Caki2 (cell line): ENCODE data around the gene AGO3. TPM values are rescaled to one million over a fixed set of nuclear protein-coding genes. Genes with fewer than 3 reads are reported as not detected.

Experiments used
- DNase-seq: peaks from one replicate; pipeline ENCODE4 v3.0.0-alpha.2; 2015; ENCODE audit warnings: low read depth
- in situ Hi-C: cut with HindIII; loops from 2 replicates; pipeline ENCODE4 v1.10.0; 2016; ENCODE audit warnings: low sequenced_read_pairs, low pct_unique_long_range_greater_than_20kb, mixed read lengths
- total RNA-seq: library from RNA; depleted of rRNA; stranded (reverse); fragments of >200 nt; shearing (Covaris generic); gene quantifications from 2 replicates; pipeline ENCODE4 v1.2.3, GENCODE V29; 2014; ENCODE audit warnings: low replicate concordance

Gene AGO3
- total RNA-seq, 1 experiment from 2014 or later: 7.6 TPM

DNA sequence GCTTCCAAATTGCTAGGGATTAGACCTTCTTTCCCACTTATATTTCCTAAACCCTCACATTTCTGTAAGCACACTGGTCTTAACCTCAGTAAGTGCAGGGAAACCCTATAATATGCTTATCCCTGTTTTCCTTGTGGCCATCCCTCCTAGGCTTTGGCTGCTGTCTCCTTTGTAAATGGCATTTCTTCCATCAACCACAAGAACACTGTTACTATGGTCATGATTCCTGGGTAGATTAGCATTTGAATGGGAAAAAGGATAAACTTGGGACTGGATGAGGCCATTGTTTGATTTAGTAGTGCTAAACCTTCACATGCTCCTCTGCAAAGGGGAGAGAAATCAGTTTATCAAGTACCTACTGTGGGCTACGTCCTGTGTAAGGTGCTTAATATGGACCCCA lies 16.2 kb upstream of the AGO3 start:
- in situ Hi-C loops: no loop called here
- no peak for DNase-seq

DNA sequence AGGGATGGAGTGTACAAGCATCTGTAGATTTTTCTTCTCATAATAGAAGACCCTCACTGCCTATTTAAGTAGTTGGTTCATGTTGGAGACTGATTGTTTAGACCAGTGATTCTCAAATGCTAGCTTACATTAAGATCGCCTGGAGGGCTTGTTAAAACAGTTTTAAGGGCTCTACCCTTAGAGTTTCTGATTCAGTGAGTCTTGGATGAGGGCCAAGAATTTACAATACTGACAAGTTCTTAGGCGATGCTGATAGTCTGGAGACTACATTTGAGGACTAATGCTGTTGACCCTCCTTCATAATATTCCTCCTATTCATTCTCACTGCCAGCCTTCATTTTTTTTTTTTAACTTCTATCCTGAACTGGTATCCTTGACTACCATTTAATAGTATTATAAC lies 15.2 kb upstream of the AGO3 start:
- in situ Hi-C loops: no loop called here

DNA sequence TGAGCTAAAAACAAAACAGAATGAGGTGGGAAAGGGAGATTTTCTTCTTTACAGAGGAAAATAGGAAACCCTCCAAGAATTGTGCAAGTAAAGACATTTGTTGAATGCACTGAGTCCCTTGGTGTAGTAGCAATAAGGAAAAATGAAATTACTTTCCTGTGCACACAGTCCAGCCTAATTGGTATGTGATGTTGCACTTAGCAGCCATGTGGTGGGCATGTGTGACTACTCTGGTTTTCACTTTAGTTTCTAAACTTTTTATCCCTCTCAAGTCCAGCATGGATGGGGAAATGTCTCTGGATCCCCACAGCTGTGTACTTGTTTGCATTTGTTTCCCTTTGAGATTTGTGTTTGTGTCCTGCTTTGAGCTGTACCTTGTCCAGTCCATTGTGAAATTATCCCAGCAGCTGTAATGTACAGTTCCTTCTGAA lies 7.1 kb upstream of the AGO3 start:
- DNase-seq: no peak
- in situ Hi-C loops: no loop called here

More for the DNA sequence above, 15.2 kb upstream of the AGO3 start:
- no peak for DNase-seq

DNA sequence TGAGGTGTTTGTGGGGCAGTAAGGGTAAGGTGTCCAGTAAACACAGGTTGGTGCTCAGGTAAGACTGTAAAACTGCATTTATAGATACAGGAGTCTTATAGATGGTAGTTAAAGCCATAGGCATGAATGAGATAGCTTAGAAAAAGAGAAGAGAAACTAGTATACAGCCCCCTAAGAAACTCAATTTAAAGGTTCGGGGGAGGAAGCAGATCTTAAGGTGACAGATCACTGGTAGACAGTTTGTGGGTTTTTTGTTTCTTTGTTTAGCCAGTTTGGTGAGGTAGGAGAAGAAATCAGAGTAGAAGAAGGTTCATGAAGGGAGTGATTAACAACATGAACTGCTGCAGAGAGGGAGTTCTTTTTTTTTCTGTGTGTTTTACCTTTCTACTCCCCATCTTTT lies 6.1 kb upstream of the AGO3 start:
- no peak for DNase-seq
- in situ Hi-C loops: no loop called here

DNA sequence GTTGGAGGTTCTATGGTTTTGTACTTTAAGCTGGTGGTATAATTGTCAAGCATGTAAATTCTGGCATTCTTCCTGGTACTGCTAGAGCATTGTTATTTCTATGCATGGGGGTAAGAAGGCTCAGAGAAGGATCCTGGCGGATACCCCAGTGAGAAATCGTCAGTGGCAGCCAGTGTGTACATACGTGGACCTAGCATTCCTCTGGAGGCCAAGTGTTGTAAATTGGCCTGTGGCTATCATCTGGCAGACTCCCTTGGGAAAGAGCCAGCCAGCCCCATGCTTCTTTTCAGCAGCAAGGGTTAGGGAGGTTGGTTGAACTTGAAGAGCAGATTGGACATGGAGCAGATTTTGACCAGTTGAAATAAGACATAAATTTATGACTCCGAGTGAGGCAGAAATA lies 5.2 kb upstream of the AGO3 start:
- in situ Hi-C loops: no loop called here
- no peak for DNase-seq

DNA sequence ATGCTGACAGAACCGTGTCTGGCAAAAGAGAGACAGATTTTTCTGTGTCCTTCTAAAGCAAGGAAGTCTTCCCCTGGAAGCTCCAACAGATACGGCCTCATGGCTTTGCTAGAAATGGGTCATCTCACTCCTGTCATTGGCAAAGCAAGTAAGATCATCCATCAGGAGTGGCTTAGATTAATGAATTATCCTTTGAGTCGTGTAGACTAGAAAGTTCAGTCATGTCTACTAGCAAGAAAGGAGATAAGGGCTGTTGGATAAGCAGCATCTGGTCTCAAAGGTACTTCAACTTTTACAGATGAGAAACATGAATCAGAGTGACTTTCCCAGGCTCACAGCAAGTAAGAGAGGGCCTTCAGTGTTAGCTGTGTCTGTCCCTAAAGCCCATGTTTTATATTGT lies 3.4 kb upstream of the AGO3 start:
- in situ Hi-C loops: no loop called here
- no peak for DNase-seq

DNA sequence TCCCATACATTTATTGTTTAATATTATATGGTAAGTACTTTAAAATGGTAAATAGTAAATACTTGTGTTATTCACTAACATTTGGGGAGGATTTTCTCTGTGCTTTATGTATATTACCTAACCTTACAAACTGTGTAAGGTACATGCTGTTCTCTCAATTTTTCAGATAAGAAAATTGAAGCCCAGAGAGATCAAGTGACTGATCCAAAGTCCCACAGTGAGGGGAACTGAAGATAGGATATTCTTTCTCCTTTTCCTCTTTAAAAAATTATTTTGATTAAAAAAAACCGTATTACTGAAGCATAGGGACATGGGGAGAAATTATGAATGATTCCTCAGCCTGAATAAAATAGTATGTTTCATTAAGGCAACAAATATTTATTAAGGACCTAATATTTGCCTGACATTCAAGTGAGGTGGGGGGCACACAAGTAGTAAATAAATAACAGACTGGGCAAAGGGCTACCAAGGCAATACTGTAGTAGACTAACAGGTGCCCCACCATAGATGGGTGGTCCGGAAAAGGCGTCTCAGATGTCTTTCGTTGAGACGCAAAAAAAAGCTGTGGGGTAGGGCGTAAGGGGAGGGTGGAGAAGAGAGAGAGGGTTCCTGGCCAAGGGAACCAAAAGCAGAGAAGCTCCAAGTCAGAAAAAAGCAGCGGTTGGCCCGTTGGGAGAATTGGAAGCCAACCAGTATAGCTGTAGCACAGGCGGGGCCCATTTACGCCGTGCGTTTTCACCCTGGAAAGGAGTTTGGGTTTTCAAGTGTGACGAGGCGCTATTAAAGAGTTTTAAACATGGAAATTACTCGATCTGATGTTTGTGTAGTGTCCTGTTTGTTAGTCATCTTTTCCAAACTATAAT lies 944 bp upstream of the AGO3 start:
- DNase-seq: no peak
- in situ Hi-C loops: no loop called here

DNA sequence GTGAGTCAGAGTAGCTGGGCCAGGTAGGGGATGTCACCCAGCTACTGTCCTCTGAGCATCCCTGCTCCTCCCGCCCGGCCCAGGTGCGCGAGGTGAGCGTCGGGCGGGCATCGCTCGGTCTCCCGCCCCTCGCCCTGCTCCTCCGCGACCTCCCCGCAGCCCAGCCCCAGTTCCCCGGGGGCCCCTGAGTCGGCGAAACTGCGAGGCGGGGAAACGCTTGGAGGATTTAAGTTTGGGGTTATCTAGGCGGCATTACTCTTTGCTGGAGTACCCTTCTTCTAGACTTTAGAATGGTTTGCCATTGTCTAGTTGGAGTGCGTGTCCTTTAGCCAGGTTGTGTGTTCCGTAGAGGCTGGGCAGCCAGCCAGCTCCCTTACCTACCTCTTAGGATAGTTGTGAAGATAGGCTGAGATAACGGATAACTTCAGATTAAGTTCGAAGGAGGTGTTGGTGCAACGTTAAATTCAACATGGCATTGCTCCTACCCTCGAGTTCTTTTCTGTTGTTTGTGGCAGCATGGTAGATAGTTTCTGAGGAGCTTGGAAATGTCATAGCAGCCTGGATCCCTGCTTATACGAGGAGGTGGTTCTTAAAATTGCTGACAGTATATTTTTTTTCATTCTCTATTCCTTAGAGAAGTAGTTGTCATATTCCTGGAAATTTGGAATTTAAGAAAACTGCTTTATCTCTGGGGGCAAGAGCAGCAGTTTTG lies 697 bp downstream of the AGO3 start:
- in situ Hi-C loops: no loop called here
- peak; percentile 30 for DNase-seq

DNA sequence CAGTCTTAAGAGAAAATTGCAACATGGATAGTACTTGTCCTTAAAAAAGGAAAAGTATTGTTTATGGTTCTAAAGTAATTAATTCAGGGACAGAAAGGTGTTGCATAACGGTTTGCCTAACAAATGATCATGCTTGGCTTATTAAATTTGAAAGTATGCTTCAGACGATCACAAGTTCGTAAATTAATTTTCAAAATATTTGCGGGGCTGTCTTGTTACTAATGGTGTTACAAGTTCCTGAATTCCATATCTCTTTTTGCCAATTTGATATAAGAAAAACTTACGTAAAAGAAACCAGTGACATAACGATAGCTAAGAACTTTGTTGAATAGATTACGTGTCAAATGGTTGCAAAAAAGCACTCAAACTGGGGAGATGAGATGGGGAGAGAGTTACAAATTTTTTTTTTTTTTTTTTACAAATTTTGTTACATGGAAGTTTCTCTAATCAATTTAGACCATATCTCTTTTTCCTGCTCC lies 1.3 kb downstream of the AGO3 start:
- DNase-seq: no peak
- in situ Hi-C loops: no loop called here

DNA sequence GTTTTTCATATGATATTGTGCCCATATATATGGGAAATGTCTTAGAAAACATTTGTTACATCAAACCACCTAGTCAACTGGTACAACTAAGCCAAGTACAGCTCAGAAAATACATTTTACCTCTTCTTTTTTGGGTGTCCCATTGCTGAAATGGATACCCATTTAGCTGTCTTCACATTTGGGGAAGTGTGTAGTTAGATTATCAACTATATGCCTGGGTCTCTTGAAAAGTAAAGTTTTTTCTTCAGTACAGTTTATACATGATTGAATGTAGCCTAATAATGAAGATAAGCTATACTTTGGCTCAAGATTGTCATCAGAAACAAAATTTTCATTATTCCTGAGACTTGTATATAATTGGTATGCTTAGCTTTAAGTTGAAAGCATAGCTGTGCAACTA lies 2.0 kb downstream of the AGO3 start:
- in situ Hi-C loops: no loop called here
- DNase-seq: no peak

DNA sequence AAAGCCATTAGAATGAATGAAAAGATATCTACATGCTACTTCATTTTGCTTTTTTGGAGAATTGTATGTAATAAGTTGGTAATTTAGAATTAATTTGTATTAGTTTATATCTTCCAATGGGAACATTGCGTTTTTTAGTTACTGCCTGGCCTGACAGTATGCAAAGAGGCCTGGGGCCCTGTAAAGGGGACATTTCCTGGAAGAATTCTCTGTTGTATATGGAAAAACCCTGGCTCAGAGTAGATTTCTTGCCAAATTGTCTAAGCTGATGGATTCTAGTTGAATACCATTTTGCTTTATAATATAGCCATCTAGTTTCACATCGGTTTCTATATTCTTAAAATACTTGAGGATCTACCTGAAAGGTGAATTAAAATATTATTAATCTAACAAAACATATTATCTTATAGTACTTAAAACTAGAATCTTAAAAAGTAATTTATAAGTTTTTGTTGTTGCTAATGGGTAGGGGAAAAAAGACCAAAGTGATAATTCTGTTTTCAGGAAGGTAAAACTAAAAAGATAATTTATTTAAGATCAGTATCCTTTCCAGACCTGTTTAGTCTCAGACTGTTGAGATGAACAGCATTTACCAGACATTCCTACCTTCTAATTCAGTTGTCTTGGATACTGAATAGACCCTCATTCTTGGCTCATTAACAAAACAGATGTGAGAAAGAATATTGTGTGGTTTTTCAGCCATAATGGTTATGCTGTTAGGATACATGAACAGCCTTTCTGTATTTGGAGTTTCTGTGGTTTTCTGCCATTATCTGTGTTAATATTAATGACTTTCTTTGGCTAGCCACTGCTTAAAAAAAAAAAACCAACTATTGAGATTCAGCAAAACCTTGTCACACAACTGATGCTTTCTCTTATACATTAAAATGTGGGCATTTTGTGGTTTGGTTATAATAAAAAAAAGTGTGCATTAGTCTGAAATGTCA lies 4.8 kb downstream of the AGO3 start:
- in situ Hi-C loops: no loop called here
- no peak for DNase-seq

DNA sequence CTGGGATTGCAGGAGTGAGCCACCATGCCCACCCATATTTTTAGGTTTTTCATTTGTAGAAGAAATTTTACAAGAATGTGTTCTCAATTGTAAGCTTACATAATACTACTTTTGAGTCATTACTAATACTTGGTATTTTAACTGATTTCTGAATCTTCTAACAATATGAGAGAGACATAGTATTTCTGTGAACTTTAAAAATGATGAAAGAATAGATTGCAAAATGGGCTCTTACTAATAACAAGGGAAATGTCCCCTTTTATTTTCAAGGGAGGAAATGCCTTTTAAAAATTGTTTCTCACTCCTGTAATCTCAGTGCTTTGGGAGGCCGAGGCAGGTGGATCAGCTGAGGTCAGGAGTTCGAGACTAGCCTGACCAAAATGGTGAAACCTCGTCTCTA lies 5.9 kb downstream of the AGO3 start:
- DNase-seq: no peak
- in situ Hi-C loops: no loop called here

DNA sequence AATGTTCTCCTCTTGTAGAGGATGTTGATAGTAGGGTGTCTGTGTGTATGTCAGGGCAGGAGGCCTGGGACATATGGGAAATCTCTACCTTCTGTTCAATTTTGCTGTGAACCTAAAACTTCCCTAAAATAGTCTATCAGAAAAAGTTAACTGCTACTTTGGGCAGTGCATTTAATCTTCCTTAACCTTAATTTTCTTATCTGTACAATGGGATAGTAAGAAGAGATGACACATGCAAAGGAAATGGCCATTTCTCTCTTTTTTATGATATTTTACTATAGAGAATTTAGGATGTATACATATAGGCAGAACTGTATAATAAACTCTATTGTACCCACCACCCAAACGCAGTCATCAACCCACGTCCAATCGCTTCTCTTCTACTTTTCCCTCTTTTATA lies 8.6 kb downstream of the AGO3 start:
- in situ Hi-C loops: no loop called here

DNA sequence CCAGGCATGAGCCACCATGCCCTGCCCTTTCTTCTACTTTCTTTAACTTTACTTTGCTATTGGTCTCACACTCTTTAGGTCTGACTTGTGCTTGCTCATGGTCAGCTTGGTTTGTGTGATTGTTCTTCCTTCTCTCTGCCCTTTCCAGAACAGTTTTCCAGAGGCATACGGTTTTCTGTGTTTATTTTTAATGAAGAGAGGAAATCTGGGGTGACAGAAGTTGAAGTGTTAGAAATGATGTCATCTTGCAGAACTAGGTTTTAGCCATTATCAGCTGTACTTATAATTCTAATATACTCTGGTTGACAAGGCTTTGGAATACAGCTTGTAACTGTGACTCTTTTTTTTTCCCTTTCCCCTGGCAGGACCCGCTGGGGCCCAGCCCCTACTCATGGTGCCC lies 14.4 kb downstream of the AGO3 start:
- DNase-seq: no peak
- in situ Hi-C loops: no loop called here

More for the DNA sequence above, 8.6 kb downstream of the AGO3 start:
- DNase-seq: no peak

DNA sequence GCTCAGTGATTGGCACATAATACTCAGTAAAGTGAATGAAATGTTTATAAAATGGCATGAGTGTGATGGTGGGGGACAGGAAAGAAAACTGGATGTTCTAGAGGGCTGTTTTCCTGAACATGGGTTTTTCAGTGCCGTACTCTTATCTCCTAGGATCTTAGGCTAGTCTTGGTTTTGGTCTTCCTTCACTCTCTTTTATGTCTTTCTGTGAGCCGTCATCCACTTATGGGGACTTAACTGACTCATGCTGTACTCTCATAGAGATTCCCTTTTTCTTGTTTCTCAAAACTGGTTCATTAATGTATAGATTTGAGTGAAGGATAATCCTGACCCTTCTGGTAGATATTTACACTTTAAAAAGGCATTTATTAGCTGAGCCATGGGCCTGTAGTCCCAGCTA lies 16.6 kb downstream of the AGO3 start:
- in situ Hi-C loops: no loop called here

DNA sequence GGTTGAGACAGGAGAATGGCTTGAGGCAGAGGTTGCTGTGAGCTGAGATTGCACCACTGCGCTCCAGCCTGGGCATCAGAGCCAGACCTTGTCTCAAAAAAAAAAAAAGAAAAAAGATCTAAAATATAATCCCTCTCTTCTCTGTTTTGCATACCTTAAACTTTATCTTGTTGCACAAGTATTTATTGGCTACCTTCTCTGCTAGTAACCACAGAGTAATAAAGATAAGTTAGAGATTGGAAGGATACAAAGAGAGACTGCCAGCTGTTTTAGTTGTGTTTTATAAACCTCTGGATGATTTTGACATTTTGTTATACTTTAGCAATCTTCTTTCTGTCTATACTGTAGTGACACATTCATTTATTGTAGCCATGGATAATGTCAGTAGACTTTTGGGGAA lies 27.7 kb downstream of the AGO3 start:
- DNase-seq: no peak
- in situ Hi-C loops: no loop called here

More for the DNA sequence above, 16.6 kb downstream of the AGO3 start:
- DNase-seq: no peak

DNA sequence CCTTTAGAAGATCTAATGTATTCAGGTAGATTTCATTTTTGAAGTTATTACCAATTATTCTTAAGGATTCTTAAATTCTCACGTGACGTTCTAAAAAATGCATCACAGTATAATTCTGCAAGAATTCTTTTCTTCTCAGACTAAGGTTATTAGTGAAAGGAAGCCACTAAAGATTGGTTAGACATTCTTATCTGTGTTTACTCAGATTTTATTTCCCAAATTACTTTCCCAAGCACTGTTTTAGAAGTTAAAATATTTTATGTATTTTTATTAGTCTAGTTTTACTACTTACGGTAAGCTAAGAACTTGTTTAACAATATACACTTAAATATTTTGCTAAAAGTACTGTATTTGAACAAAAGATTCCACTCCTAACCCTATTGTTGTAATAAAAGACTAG lies 28.4 kb downstream of the AGO3 start:
- DNase-seq: no peak
- in situ Hi-C loops: no loop called here

DNA sequence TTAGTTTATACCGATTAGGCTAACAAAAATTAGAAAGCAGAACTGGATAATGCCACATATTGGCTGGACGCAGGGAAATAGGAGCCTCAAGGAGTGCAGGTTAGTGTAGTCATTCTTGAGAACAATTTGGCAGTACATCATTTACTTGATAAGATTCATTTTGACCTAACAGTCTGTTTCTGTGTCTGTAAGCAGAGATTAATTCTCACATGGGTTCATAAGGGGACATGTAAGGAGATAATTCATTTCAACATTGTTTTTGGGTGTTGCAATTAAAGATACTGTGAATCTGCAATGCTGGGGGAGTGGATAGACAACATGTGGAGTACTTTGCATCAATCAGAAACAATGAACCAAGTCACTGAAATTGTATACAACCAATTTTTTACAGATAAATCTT lies 32.0 kb downstream of the AGO3 start:
- no peak for DNase-seq
- in situ Hi-C loops: no loop called here
